Esophagus squamous epithelium (tissue), 4 donors: ENCODE measurements around the gene LTN1.

Experiments
- CTCF ChIP-seq, 6 experiments: fragments of 450-650 bp in 4 of 6; fragments of 200-600 bp in 2 of 6; sonication (generic) in 2 of 6; IDR thresholded peaks; one replicate each; pipeline ENCODE4 v1.5.1; 2016 to 2019; ENCODE audit warnings: antibody characterized with exemption in 6 of 6, mild to moderate bottlenecking in 4 of 6, moderate library complexity in 4 of 6
- POLR2A ChIP-seq, 4 donors: fragments of 450-650 bp; IDR thresholded peaks; one replicate each; pipeline ENCODE4 v1.6.1; 2017; ENCODE audit warnings: antibody characterized with exemption in 4 of 4, mild to moderate bottlenecking in 4 of 4, moderate library complexity in 3 of 4

GRCh38 chr21:28944296-28944695, 48.4 kb downstream of the LTN1 start:
- TF ChIP-seq CTCF (IDR thresholded peaks at IDR 0.05) (no peak), POLR2A (IDR thresholded peaks at IDR 0.05) (no peak)
